BLaER1 (cell line): ENCODE measurements around the gene ZFPM1.

Source experiments
- H3K27ac ChIP-seq: shearing (Covaris generic); formaldehyde crosslinking; 2 replicates; pipeline ENCODE4 v1.8.1; 2022
- H3K27me3 ChIP-seq: shearing (Covaris generic); formaldehyde crosslinking; 2 replicates; pipeline ENCODE4 v1.8.1; 2022
- H3K36me3 ChIP-seq: shearing (Covaris generic); formaldehyde crosslinking; 2 replicates; pipeline ENCODE4 v1.8.1; 2022
- H3K4me1 ChIP-seq: shearing (Covaris generic); formaldehyde crosslinking; 2 replicates; pipeline ENCODE4 v1.8.1; 2022
- H3K4me2 ChIP-seq: shearing (Covaris generic); formaldehyde crosslinking; 2 replicates; pipeline ENCODE4 v1.8.1; 2022
- H3K4me3 ChIP-seq: shearing (Covaris generic); formaldehyde crosslinking; 2 replicates; pipeline ENCODE4 v1.8.1; 2022
- H3K9ac ChIP-seq: shearing (Covaris generic); formaldehyde crosslinking; 2 replicates; pipeline ENCODE4 v1.8.1; 2022
- H3K9me3 ChIP-seq: shearing (Covaris generic); formaldehyde crosslinking; 2 replicates; pipeline ENCODE4 v1.8.1; 2022
- H4K20me1 ChIP-seq: shearing (Covaris generic); formaldehyde crosslinking; 2 replicates; pipeline ENCODE4 v1.8.1; 2022
- Cebpa-rat ChIP-seq: shearing (Covaris generic); IDR thresholded peaks from 2 replicates; pipeline ENCODE4 v1.8.1; 2022

Gene ZFPM1

DNA sequence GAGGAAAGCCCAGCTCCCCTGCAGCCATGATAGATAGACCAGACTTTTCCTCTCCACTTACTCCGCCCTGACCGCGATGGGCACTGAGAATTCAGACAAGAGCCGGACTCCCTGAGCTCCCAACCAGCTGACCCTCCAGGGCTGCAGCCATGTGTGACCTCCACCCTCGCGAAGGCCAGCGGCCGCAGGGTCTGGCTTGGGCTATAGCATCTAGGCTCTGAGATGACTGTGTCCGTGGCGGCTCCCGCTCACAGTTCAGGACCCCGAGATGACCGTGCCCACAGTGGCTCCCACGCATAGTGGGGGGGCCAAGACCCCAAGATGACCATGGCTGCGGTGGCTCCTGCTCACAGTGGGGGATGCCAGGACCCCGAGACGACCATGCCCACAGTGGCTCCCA, 18.0 kb downstream of the ZFPM1 start:
- peaks cover 97% of the 10 kb centered on the region for H3K4me1 ChIP-seq
- H3K4me2 ChIP-seq, result peak overlapping the region; percentile 98
- H3K36me3 ChIP-seq, result 0 out of 2 replicates have a peak, but pooled peaks cover 6% of the 10 kb centered on the region
- H4K20me1 ChIP-seq, result peaks cover 61% of the 10 kb centered on the region
- peak overlapping the region; percentile 76; the same call in 1 of the 2 replicates for H3K9ac ChIP-seq
- TF ChIP-seq Cebpa-rat, result no peak
- H3K27ac ChIP-seq, result peak overlapping the region; percentile 87
- H3K4me3 ChIP-seq, result no peak overlapping the region
- no peaks in the 10 kb centered on the region for H3K27me3 ChIP-seq
- no peaks in the 10 kb centered on the region for H3K9me3 ChIP-seq

DNA sequence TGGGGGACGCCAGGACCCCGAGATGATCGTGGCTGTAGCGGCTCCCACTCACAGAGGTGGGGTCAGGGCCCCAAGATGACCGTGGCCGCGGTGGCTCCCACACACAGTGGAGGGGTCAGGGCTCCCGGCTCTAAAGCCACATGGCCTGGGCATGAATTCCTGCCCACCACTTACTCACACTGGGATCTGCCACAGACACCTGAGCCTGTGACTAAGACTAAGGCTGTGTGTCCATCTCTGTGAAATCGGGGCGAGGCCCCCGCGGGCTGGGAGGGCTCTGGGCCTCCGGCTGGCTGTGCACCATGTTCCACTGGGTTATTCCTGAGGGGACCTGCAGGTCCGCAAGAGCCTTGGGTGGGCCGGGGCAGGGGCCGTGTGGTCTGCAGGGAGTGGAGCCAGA, 18.5 kb downstream of the ZFPM1 start:
- Histone ChIP-seq H3K27ac (peak overlapping the region; percentile 87), H4K20me1 (peaks cover 56% of the 10 kb centered on the region), H3K27me3 (no peaks in the 10 kb centered on the region), H3K9me3 (no peaks in the 10 kb centered on the region), H3K4me2 (peak overlapping the region; percentile 98), H3K4me3 (peak overlapping the region; percentile 43; the same call in 1 of the 2 replicates), H3K4me1 (peaks cover 97% of the 10 kb centered on the region), H3K36me3 (0 out of 2 replicates have a peak, but pooled peaks cover 6% of the 10 kb centered on the region), H3K9ac (peak overlapping the region; percentile 76)
- no peak for TF ChIP-seq Cebpa-rat

DNA sequence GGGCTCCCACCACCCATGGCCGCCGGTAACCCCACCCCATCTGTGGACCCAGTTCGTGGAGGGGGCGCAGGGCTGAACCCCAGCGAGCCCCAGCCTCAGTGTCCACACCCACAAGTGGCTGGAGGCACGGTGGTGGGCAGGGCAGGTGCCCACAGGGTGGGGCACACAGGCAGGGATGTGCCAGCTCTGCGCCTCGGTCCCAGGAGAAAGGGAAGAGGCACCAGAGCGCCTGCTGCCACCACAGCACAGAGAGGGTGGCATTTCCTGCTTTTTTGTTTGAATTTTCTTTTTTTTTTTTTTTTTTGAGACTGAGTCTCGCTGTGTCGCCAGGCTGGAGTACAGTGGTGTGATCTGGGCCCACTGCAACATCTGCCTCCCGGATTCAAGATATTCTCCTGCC, 19.0 kb downstream of the ZFPM1 start:
- peak overlapping the region; percentile 98 for H3K4me2 ChIP-seq

DNA sequence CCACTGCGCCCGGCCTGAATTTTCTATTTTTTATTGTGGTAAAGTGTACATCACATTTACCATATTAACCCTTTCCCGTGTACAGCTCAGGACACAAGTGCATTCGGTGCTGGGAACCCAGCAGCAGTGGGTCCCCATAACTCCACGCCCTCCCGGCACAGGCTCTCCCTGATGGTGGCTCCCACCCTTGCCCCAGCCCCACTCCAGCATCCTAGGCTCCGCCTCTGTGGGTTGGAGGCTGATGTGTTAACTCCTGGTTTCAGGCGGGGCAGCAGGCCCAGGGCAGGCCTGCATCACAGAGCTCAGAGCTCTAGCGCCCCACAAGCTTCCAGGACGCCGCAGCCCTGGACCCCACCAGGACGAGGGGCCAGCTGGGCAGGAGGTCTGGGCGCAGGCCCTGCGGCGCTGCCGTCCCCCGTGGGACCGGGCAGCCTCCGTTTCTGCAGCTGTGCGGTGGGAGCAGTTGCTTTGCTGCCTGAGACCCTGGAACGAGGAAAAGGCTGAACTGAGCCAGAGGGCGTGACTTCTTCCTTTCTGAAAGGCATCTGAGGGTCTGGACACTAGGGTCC, 19.6 kb downstream of the ZFPM1 start:
- Histone ChIP-seq H4K20me1 (peaks cover 53% of the 10 kb centered on the region), H3K9ac (peak overlapping the region; percentile 76), H3K9me3 (no peaks in the 10 kb centered on the region), H3K27ac (peak overlapping the region; percentile 87), H3K27me3 (no peaks in the 10 kb centered on the region), H3K4me1 (peaks cover 97% of the 10 kb centered on the region), H3K4me3 (peak overlapping the region; percentile 43), H3K36me3 (0 out of 2 replicates have a peak, but pooled peaks cover 6% of the 10 kb centered on the region), H3K4me2 (peak overlapping the region; percentile 98)
- no peak for TF ChIP-seq Cebpa-rat

More for the DNA sequence above, 19.0 kb downstream of the ZFPM1 start:
- Histone ChIP-seq H3K27ac (peak overlapping the region; percentile 87), H3K36me3 (0 out of 2 replicates have a peak, but pooled peaks cover 6% of the 10 kb centered on the region), H3K4me1 (peaks cover 97% of the 10 kb centered on the region), H4K20me1 (peaks cover 55% of the 10 kb centered on the region), H3K9me3 (no peaks in the 10 kb centered on the region), H3K27me3 (no peaks in the 10 kb centered on the region), H3K9ac (peak overlapping the region; percentile 76), H3K4me3 (peak overlapping the region; percentile 43; the same call in 1 of the 2 replicates)
- TF ChIP-seq Cebpa-rat, result no peak

DNA sequence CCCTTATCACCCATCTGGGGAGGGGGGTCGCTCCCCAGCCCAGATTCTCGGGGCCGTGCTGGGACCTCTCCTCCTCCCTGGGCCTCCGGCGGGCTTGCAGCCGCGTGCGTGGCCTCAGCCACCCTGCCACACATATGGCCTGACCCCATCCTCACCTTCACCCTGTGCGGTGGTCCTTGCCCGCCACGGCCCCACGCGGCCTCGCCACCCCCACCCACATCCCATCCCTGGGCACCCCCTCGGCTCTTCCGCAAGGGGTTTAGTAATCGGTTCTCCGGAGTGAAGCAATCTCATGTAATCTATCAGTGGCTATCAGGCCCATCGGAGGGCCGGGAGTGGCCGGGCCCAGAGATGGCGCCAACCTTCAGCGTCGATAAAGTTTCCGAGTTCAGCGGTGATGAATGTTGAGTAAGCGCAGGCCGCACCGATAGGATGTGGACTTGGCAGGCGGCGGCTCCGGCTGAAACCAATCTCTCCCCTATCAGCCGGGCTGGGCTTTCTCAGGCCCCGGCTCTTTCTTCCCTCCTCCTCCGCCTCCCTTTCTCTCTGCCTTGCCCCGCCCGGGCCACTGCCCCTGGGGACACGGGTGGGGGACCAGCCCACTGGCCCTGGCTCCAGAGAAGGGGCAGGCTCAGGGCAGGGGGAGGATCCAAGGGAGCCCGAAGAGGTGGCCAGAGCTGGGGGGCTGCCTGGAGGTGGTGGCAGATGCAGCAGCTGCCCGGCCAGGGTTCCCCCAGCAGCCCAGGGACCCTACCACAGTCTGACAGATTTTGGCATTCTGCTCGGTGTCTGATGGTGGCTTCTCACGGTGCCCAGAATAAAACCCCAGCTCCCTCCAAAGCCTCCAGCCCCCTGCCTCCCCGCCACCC, 20.8 kb downstream of the ZFPM1 start:
- Histone ChIP-seq H3K27ac (peak overlapping the region; percentile 87), H3K9me3 (no peaks in the 10 kb centered on the region), H3K9ac (peak overlapping the region; percentile 76), H3K36me3 (0 out of 2 replicates have a peak, but pooled peaks cover 6% of the 10 kb centered on the region), H3K4me2 (peak overlapping the region; percentile 98), H3K27me3 (no peaks in the 10 kb centered on the region), H4K20me1 (peaks cover 49% of the 10 kb centered on the region), H3K4me1 (peaks cover 98% of the 10 kb centered on the region), H3K4me3 (peak overlapping the region; percentile 43)
- no peak for TF ChIP-seq Cebpa-rat

DNA sequence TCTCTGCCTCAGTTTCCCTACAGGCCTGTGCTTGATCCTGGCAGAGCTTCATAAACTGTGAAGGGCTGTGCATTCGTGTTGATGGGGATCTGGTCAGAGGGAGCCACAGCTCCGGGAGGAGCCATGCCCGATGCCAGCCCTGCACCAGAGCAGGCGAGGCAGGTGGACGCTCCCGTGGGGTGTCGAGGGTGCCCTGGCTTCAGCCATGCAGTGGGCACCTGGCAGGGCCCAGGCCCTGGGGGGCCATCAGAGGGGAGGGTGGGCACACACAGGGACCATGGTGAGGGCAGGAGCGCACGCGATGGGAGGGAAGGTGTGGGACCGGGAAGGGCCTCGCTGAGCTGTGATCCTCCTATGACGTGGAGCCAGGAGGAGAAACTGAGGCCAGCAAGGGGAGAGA, 22.0 kb downstream of the ZFPM1 start:
- Histone ChIP-seq H3K4me3 (no peak overlapping the region), H3K27ac (0 out of 2 replicates have a peak overlapping the region, but pooled peaks have one; percentile 35), H3K9me3 (no peaks in the 10 kb centered on the region), H3K4me1 (peaks cover 96% of the 10 kb centered on the region), H3K36me3 (0 out of 2 replicates have a peak, but pooled peaks cover 6% of the 10 kb centered on the region), H3K9ac (peak overlapping the region; percentile 76; the same call in 1 of the 2 replicates), H4K20me1 (peaks cover 44% of the 10 kb centered on the region), H3K27me3 (no peaks in the 10 kb centered on the region), H3K4me2 (peak overlapping the region; percentile 98)
- TF ChIP-seq Cebpa-rat, result no peak

DNA sequence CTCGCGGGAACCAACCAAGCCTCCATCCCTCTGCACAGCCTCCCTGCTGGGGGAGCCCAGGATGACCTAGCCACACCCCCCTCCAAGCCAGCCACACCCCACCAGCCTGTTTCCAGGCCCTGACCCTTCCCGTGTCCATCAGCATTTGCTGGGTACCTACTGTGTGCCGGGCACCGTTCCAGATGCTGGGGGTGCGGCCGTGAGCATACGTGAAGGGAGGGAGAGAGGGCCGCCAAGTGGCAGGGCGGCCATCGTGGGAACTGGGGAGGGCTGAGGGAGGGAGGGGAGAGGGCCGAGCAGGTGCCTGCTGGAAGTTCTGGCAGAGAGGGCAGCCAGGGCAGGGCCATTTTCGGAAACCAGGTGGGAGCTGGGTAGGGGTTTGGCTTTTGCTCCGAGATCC, 23.1 kb downstream of the ZFPM1 start:
- H4K20me1 ChIP-seq, result peaks cover 44% of the 10 kb centered on the region
- no peaks in the 10 kb centered on the region for H3K27me3 ChIP-seq
- H3K27ac ChIP-seq, result peak overlapping the region; percentile 92
- 0 out of 2 replicates have a peak, but pooled peaks cover 6% of the 10 kb centered on the region for H3K36me3 ChIP-seq
- no peaks in the 10 kb centered on the region for H3K9me3 ChIP-seq
- H3K4me1 ChIP-seq, result peaks cover 98% of the 10 kb centered on the region
- 0 out of 2 replicates have a peak overlapping the region, but pooled peaks have one; percentile 76 for H3K9ac ChIP-seq
- H3K4me2 ChIP-seq, result peak overlapping the region; percentile 98
- H3K4me3 ChIP-seq, result no peak overlapping the region
- TF ChIP-seq Cebpa-rat, result no peak

DNA sequence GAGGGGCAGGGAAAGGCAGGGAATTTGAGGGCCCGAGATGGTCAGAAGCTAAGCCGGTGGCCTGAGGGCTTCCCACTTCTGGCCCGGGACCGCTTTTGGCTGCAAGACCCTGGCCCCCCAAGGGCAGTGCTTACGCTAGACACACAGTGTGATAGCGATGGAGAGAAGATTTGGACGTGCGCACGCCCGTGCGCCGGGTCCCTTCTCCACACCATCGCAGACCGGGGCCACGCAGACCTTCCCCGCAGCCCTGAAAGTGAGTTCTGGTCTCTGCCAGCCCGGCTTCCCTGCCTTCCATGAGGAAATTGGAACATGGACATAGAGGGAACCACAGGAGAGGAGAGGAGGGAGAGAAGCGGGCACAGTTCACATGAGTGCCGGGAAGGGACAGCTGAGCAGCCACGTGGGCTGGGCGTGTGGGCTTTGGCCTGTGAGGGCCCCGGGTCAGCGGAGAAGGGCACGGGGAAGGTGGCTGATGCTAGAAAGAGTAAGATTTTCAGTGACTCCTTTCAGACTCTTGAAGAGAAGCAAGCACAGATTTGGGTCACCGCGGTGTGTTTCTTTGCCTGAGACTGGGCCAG, 23.8 kb downstream of the ZFPM1 start:
- Histone ChIP-seq H3K36me3 (0 out of 2 replicates have a peak, but pooled peaks cover 6% of the 10 kb centered on the region), H3K4me2 (peak overlapping the region; percentile 98), H3K9ac (peak overlapping the region; percentile 76), H3K9me3 (no peaks in the 10 kb centered on the region), H3K27ac (peak overlapping the region; percentile 92), H3K4me3 (no peak overlapping the region), H3K27me3 (no peaks in the 10 kb centered on the region), H4K20me1 (peaks cover 43% of the 10 kb centered on the region), H3K4me1 (peaks cover 98% of the 10 kb centered on the region)
- TF ChIP-seq Cebpa-rat, result no peak

DNA sequence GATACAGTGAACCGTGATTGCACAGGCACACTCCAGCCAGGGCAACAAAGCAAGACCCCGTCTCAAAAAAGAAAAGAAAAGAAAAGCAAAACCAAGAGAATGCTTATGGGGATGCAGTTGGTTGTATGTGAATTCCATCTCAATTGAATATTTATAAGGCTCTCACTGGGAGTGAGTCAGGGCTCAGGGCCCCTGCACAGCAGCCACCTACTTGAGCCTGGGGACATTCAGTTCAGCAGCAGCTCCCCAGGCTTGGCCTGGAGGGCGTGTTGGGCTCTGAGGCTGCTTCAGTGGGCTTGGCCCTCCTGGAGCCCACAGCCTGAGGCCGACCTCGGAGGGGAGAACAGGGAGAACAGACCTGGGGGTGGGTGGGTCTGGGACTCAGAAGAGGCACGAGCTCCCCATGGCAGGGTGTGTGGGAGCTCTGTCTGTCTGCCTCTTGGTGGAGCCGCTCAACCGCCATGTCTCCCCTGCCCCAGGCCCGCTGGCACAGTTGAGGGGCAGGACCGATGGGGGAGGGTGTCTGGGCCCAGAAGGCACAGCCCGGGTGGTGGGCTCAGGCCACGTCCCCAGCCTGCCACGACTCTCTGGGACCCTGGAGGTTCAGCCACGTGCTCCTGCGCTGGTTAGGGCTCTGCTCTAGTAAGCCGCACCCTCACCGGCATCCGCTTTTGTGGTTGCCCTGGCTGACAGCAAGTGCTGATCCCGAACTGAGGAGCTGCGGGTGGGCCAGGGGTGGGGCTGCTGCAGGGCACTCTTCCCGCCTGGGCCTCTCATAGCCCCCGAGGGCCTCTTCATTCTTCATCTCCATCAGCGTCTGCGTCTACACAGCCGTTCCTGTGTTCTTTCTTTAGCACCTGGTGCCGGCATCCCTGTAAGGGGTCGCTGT, 24.8 kb downstream of the ZFPM1 start:
- TF ChIP-seq Cebpa-rat, result no peak
- H3K9me3 ChIP-seq, result no peaks in the 10 kb centered on the region
- peaks cover 50% of the 10 kb centered on the region for H4K20me1 ChIP-seq
- peak overlapping the region; percentile 76 for H3K9ac ChIP-seq
- 0 out of 2 replicates have a peak, but pooled peaks cover 6% of the 10 kb centered on the region for H3K36me3 ChIP-seq
- peaks cover 98% of the 10 kb centered on the region for H3K4me1 ChIP-seq
- H3K4me2 ChIP-seq, result peak overlapping the region; percentile 98
- H3K27ac ChIP-seq, result peak overlapping the region; percentile 92
- peak overlapping the region; percentile 45 for H3K4me3 ChIP-seq
- no peaks in the 10 kb centered on the region for H3K27me3 ChIP-seq
